ENCODE data around the gene POPDC3.

DNA sequence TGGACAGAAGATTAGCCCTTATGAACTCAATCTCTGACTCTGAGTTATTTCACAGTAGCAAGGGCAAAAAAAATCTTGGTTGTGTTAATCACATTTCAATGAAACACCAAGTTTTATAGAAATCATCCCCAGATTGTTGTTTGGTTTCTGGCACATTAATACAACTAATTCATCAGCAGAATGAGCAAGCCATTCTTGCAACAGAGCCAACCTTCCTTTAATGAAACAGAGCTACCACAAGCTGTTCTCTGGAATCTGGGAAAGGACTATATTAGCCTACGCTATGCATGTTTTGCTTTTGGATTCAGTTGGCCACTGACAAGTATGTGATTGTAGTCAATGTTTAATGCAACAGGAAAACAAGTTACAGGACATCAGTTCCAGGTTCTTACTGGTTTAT is 13.8 kb upstream of the POPDC3 start:
- TF ChIP-seq, protein P1, sequence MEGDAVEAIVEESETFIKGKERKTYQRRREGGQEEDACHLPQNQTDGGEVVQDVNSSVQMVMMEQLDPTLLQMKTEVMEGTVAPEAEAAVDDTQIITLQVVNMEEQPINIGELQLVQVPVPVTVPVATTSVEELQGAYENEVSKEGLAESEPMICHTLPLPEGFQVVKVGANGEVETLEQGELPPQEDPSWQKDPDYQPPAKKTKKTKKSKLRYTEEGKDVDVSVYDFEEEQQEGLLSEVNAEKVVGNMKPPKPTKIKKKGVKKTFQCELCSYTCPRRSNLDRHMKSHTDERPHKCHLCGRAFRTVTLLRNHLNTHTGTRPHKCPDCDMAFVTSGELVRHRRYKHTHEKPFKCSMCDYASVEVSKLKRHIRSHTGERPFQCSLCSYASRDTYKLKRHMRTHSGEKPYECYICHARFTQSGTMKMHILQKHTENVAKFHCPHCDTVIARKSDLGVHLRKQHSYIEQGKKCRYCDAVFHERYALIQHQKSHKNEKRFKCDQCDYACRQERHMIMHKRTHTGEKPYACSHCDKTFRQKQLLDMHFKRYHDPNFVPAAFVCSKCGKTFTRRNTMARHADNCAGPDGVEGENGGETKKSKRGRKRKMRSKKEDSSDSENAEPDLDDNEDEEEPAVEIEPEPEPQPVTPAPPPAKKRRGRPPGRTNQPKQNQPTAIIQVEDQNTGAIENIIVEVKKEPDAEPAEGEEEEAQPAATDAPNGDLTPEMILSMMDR (IDR thresholded peaks at IDR 0.05; ENCODE audit: poor library complexity): no peak
- no peak for TF ChIP-seq EZH2 (IDR thresholded peaks at IDR 0.05; ENCODE audit: borderline replicate concordance)
- TF ChIP-seq EZH2phosphoT487 (IDR thresholded peaks at IDR 0.05; ENCODE audit: low read depth, severe bottlenecking, unreplicated experiment): no peak
